Measurements from ENCODE around the gene ARL4D. TPM values are rescaled to one million over a fixed set of nuclear protein-coding genes. Genes with fewer than 3 reads are reported as not detected.
"Not testable (repeated sequence)": the region's sequence is repeated elsewhere in the genome, so short reads cannot be mapped to it uniquely, and the experiment has no call there.

The ARL4D gene
- total RNA-seq, 1 donor from 2014 or later: 5.9 TPM

GRCh38 chr17:43371227-43371821, 27.5 kb upstream of the ARL4D start:
- Mint-ChIP-seq H3K9me3 (ENCODE audit: low read depth) (no peaks in the 10 kb centered on the region), H3K27me3 (no peaks in the 10 kb centered on the region), H3K4me3 (ENCODE audit: low read depth) (peak overlapping the region; percentile 22), H3K4me1 (ENCODE audit: low read depth) (peaks cover 15% of the 10 kb centered on the region), H3K27ac (peak overlapping the region; percentile 10), H3K36me3 (ENCODE audit: insufficient read depth) (no peaks in the 10 kb centered on the region)
- no peak for TF ChIP-seq CTCF (IDR thresholded peaks at IDR 0.05; ENCODE audit: unreplicated experiment)
- no peak for DNase-seq (ENCODE audit: low spot score, unreplicated experiment)

- Mint-ChIP-seq H3K9me3 (ENCODE audit: low read depth) (no peaks in the 10 kb centered on the region), H3K4me3 (ENCODE audit: low read depth) (no peak overlapping the region), H3K36me3 (ENCODE audit: insufficient read depth) (no peaks in the 10 kb centered on the region), H3K27ac (no peak overlapping the region), H3K4me1 (ENCODE audit: low read depth) (peaks cover 15% of the 10 kb centered on the region), H3K27me3 (no peaks in the 10 kb centered on the region)
- TF ChIP-seq CTCF (IDR thresholded peaks at IDR 0.05; ENCODE audit: unreplicated experiment): no peak
- no peak for DNase-seq (ENCODE audit: low spot score, unreplicated experiment)
Observed at GRCh38 chr17:43372273-43372911, 26.4 kb upstream of the ARL4D start.

- no peaks in the 10 kb centered on the region for H3K9me3 Mint-ChIP-seq (ENCODE audit: low read depth)
- no peaks in the 10 kb centered on the region for H3K36me3 Mint-ChIP-seq (ENCODE audit: insufficient read depth)
- no peaks in the 10 kb centered on the region for H3K27me3 Mint-ChIP-seq
- H3K4me3 Mint-ChIP-seq (ENCODE audit: low read depth): no peak overlapping the region
- no peak overlapping the region for H3K27ac Mint-ChIP-seq
- DNase-seq (ENCODE audit: low spot score, unreplicated experiment): no peak
- no peak for TF ChIP-seq CTCF (IDR thresholded peaks at IDR 0.05; ENCODE audit: unreplicated experiment)
- H3K4me1 Mint-ChIP-seq (ENCODE audit: low read depth): peaks cover 11% of the 10 kb centered on the region
Observed at GRCh38 chr17:43373356-43373755, 25.4 kb upstream of the ARL4D start.

- H3K4me3 Mint-ChIP-seq (ENCODE audit: low read depth); H3K4me1 Mint-ChIP-seq (ENCODE audit: low read depth); H3K27me3 Mint-ChIP-seq; H3K9me3 Mint-ChIP-seq (ENCODE audit: low read depth); H3K36me3 Mint-ChIP-seq (ENCODE audit: insufficient read depth); H3K27ac Mint-ChIP-seq; DNase-seq (ENCODE audit: low spot score, unreplicated experiment): not testable (repeated sequence)
Observed at GRCh38 chr17:43375915-43376314, 22.9 kb upstream of the ARL4D start.

- Mint-ChIP-seq H3K27ac (no peak overlapping the region), H3K9me3 (ENCODE audit: low read depth) (peaks cover 10% of the 10 kb centered on the region), H3K27me3 (no peaks in the 10 kb centered on the region), H3K4me1 (ENCODE audit: low read depth) (peaks cover 1% of the 10 kb centered on the region), H3K4me3 (ENCODE audit: low read depth) (no peak overlapping the region), H3K36me3 (ENCODE audit: insufficient read depth) (peaks cover 2% of the 10 kb centered on the region)
- no peak for TF ChIP-seq CTCF (IDR thresholded peaks at IDR 0.05; ENCODE audit: unreplicated experiment)
- DNase-seq (ENCODE audit: low spot score, unreplicated experiment): no peak
Observed at GRCh38 chr17:43377056-43377810, 21.6 kb upstream of the ARL4D start.
